Measurements from ENCODE around the gene IDI2.

GRCh38 chr10:1022413-1022812 is 3.2 kb downstream of the IDI2 start:
- TF ChIP-seq CTCF (IDR thresholded peaks at IDR 0.05) (no peak), EP300 (IDR thresholded peaks at IDR 0.05) (no peak), POLR2A (IDR thresholded peaks at IDR 0.05; ENCODE audit: low read depth) (no peak), POLR2AphosphoS5 (IDR thresholded peaks at IDR 0.05) (no peak)
